Measurements from ENCODE around the gene FLT3.

FLT3 gene

DNA sequence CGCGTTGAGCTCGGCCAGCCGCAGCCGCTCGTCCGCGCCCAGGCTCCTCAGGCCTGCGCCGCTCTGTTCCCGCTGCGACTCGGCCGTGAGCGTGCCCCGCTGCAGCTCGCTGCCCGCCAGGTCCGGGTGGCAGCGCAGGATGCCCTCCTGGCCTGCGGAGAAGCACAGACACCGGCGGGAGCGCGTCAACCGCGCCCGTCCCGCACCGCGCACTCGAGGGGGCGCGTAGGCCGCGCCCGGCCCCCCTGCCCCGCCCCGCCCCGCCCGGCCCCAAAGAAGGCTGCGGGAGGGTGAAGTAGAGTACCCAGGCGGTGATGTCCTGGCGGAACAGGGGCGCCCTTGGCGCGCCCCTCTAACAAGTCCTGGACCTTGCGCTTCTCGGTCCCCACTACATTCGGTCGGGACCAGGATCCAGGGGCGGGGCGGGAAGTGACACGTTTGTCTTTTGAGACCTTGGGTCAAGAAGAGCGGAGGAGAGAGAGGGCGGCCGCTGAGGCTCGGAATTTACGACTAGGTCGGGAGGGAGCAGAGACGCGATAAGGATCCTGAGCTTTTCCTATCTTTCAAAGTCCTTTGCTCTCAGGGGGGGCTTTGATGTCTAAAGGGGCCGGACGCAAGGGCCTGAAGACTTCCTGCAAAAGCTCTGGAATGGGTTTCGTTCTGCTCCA, 121.9 kb downstream of the FLT3 start:
- H3K36me3 ChIP-seq (ENCODE audit: control insufficient read depth, insufficient read depth, low read length) = no peaks in the 10 kb centered on the region
- no peaks in the 10 kb centered on the region for H3K9me3 ChIP-seq (ENCODE audit: control insufficient read depth, low read length)
- no peaks in the 10 kb centered on the region for H3K4me1 ChIP-seq (ENCODE audit: control insufficient read depth, insufficient read depth, low read length, poor library complexity, severe bottlenecking)
- H3K4me3 ChIP-seq (ENCODE audit: extremely low read depth, insufficient read depth, low read length, poor library complexity, severe bottlenecking) = peak overlapping the region; percentile 14
- no peak overlapping the region for H3K27ac ChIP-seq (ENCODE audit: low read depth, low read length, severe bottlenecking)
- 1% methylated on average over 40 to 48 of the region's 65 CpGs for WGBS, 2 experiments (ENCODE audit: insufficient coverage in 2 of 2)

GRCh38 chr13:27977476-27978300, 122.7 kb downstream of the FLT3 start:
- no peaks in the 10 kb centered on the region for H3K4me1 ChIP-seq (ENCODE audit: control insufficient read depth, insufficient read depth, low read length, poor library complexity, severe bottlenecking)
- peak overlapping the region; percentile 14 for H3K4me3 ChIP-seq (ENCODE audit: extremely low read depth, insufficient read depth, low read length, poor library complexity, severe bottlenecking)
- no peaks in the 10 kb centered on the region for H3K9me3 ChIP-seq (ENCODE audit: control insufficient read depth, low read length)
- peak overlapping the region; percentile 33 for H3K27ac ChIP-seq (ENCODE audit: low read depth, low read length, severe bottlenecking)
- 1% methylated on average over 69 to 70 of the region's 80 CpGs for WGBS, 2 experiments (ENCODE audit: insufficient coverage in 2 of 2)
- H3K36me3 ChIP-seq (ENCODE audit: control insufficient read depth, insufficient read depth, low read length) = no peaks in the 10 kb centered on the region

DNA sequence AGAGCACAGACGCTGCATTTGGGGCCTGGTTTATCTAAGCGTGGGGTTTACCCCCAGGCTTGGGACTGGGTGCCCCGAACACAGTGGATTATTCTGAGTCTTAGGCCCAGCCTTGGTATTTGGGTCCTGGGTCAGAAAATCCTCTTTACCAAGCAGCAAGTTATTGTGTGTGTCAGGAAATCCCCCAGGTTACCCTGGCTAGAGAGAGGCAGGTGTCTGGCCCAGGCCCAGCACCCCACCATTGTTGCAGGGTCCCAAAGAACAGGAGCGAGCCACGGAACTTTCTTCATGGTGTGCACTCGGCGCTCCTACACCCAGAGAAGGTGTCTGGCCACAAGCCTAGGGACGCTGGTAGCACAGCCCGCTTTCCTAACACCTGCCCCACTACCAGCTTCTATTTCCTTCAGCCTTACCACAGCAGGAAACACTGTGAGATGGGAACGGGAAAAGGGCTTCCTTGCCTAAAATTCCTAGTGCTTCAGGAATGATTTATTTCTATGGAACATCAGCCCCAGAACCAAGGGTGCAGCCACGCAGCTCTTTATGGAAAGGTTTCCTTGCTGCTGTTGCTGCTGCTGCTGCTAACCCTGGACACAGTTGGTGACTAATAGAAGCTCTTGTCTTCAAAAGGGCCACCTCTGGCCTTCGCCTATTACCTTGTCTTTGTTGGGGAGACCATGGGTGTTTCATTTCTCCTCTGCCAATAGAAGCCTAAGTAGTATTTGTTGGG, 123.8 kb downstream of the FLT3 start:
- Histone ChIP-seq H3K4me3 (ENCODE audit: extremely low read depth, insufficient read depth, low read length, poor library complexity, severe bottlenecking) (no peak overlapping the region), H3K4me1 (ENCODE audit: control insufficient read depth, insufficient read depth, low read length, poor library complexity, severe bottlenecking) (peaks cover 3% of the 10 kb centered on the region), H3K9me3 (ENCODE audit: control insufficient read depth, low read length) (no peaks in the 10 kb centered on the region), H3K36me3 (ENCODE audit: control insufficient read depth, insufficient read depth, low read length) (no peaks in the 10 kb centered on the region), H3K27ac (ENCODE audit: low read depth, low read length, severe bottlenecking) (no peak overlapping the region)
- 4 to 5% methylated on average over 5 to 11 of the region's 12 CpGs for WGBS, 2 experiments (ENCODE audit: insufficient coverage in 2 of 2)

- no peak overlapping the region for H3K27ac ChIP-seq (ENCODE audit: low read depth, low read length, severe bottlenecking)
- H3K36me3 ChIP-seq (ENCODE audit: control insufficient read depth, insufficient read depth, low read length) = no peaks in the 10 kb centered on the region
- WGBS, 2 experiments (ENCODE audit: insufficient coverage in 2 of 2) = 2 to 3% methylated on average over 36 to 46 of the region's 51 CpGs
- no peak overlapping the region for H3K4me3 ChIP-seq (ENCODE audit: extremely low read depth, insufficient read depth, low read length, poor library complexity, severe bottlenecking)
- peaks cover 6% of the 10 kb centered on the region for H3K4me1 ChIP-seq (ENCODE audit: control insufficient read depth, insufficient read depth, low read length, poor library complexity, severe bottlenecking)
- H3K9me3 ChIP-seq (ENCODE audit: control insufficient read depth, low read length) = no peaks in the 10 kb centered on the region
Measured at GRCh38 chr13:27975564-27976361, 124.6 kb downstream of the FLT3 start.

DNA sequence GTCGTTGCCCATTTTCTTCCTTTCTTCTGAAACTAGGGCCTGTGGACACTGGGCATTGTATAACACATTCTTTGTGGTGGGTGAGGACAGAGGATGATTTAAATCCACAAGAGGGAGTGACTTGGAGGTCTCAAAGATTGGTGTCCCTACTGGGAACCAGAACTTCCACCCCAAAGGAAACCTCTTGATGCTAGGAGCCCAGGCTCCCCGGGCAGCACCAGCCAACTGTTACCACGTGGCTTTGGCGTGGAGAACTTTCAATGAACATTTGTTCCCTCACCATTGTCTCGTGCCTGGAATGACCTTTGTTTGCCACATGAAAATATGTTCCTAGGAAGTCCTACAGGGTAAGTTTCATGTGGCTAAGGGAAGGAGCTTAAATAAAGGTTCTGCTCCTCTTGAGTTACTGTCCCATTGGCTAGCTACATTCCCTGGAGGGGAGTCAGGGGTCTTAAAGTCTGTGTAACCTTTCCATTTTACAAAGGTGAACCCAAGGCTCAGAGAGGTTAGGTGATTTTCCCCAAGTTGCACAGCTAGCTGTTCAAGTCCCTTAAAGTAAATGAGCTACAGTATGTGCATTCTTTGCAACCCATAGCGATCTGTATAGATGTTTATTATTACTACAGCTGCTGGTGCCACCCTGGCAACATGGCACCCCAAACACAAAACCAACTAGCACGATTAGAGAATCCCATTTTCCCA, 126.3 kb downstream of the FLT3 start:
- Histone ChIP-seq H3K9me3 (ENCODE audit: control insufficient read depth, low read length) (no peaks in the 10 kb centered on the region), H3K4me1 (ENCODE audit: control insufficient read depth, insufficient read depth, low read length, poor library complexity, severe bottlenecking) (peaks cover 6% of the 10 kb centered on the region), H3K4me3 (ENCODE audit: extremely low read depth, insufficient read depth, low read length, poor library complexity, severe bottlenecking) (no peak overlapping the region), H3K27ac (ENCODE audit: low read depth, low read length, severe bottlenecking) (no peak overlapping the region), H3K36me3 (ENCODE audit: control insufficient read depth, insufficient read depth, low read length) (no peaks in the 10 kb centered on the region)
- WGBS, 2 experiments (ENCODE audit: insufficient coverage in 2 of 2) = 14 to 20% methylated on average over 4 to 6 of the region's 7 CpGs

- Histone ChIP-seq H3K9me3 (ENCODE audit: control insufficient read depth, low read length) (no peaks in the 10 kb centered on the region), H3K36me3 (ENCODE audit: control insufficient read depth, insufficient read depth, low read length) (no peaks in the 10 kb centered on the region), H3K27ac (ENCODE audit: low read depth, low read length, severe bottlenecking) (no peak overlapping the region), H3K4me1 (ENCODE audit: control insufficient read depth, insufficient read depth, low read length, poor library complexity, severe bottlenecking) (peaks cover 8% of the 10 kb centered on the region), H3K4me3 (ENCODE audit: extremely low read depth, insufficient read depth, low read length, poor library complexity, severe bottlenecking) (no peak overlapping the region)
- 54 to 61% methylated on average over 5 of the region's 5 CpGs for WGBS, 2 experiments (ENCODE audit: insufficient coverage in 2 of 2)
Measured at GRCh38 chr13:27973291-27973690, 127.1 kb downstream of the FLT3 start.

DNA sequence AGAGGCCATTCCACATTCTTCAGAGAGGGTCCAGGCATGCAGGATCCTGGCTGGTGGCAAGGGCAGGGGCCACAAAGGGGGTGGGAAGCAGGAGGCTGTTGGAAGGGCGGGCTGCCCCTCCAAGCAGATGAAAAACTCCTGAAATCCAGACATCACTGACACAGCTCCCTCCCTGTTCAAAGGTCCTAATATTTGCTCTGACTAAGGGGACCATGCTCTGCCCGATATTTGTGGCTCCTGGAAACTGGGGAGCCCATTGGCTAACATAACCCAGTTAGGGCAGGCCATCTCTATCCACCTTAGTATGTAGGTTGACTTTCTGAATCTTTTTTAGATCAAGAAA, 127.9 kb downstream of the FLT3 start:
- peak overlapping the region; percentile 2 for H3K27ac ChIP-seq (ENCODE audit: low read depth, low read length, severe bottlenecking)
- no peak overlapping the region for H3K4me3 ChIP-seq (ENCODE audit: extremely low read depth, insufficient read depth, low read length, poor library complexity, severe bottlenecking)
- H3K9me3 ChIP-seq (ENCODE audit: control insufficient read depth, low read length) = no peaks in the 10 kb centered on the region
- H3K36me3 ChIP-seq (ENCODE audit: control insufficient read depth, insufficient read depth, low read length) = no peaks in the 10 kb centered on the region
- WGBS, 2 experiments (ENCODE audit: insufficient coverage in 2 of 2) = 71 to 73% methylated on average over 2 of the region's 2 CpGs
- H3K4me1 ChIP-seq (ENCODE audit: control insufficient read depth, insufficient read depth, low read length, poor library complexity, severe bottlenecking) = peaks cover 10% of the 10 kb centered on the region

DNA sequence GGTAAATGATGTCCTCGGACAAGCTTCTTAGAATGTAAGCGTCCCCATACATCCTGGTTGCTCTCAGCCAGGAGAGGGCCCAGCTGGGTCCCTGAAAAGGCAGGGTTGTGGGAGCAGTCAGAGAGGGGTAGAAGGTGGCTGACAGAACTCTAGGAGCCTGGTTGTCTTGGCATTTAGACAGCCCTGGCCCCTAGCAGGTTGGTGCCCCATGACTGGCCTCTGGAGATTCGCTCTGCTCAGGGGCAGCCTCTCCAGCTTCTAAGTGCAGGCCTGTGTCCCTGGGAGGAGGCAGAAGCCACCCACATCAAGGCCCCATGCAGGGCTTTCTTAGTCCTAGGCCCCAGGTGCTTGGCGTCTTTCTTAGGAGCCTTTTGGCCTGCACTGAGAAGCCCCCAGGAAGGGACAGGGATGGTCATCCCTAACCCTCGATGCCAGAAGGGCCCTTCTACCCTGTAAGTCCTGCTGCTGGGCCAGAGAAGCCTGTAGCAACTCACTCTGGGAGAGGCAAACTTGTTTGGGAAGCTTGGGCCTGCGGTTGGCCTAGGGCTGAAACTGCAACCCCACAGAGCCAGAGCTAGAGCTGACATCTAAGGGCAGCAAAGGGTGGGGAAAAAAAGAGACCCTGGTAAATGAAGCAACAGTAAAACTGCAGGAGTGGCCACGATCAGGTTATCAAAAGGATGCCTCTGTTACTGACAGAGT, 128.4 kb downstream of the FLT3 start:
- peaks cover 10% of the 10 kb centered on the region for H3K4me1 ChIP-seq (ENCODE audit: control insufficient read depth, insufficient read depth, low read length, poor library complexity, severe bottlenecking)
- 22 to 24% methylated on average over 5 to 7 of the region's 7 CpGs for WGBS, 2 experiments (ENCODE audit: insufficient coverage in 2 of 2)

GRCh38 chr13:27971236-27971645, 129.1 kb downstream of the FLT3 start:
- H3K27ac ChIP-seq (ENCODE audit: low read depth, low read length, severe bottlenecking) = peak overlapping the region; percentile 64
- H3K4me1 ChIP-seq (ENCODE audit: control insufficient read depth, insufficient read depth, low read length, poor library complexity, severe bottlenecking) = peaks cover 15% of the 10 kb centered on the region
- no peak overlapping the region for H3K4me3 ChIP-seq (ENCODE audit: extremely low read depth, insufficient read depth, low read length, poor library complexity, severe bottlenecking)
- 2% methylated on average over 12 of the region's 13 CpGs for WGBS, 2 experiments (ENCODE audit: insufficient coverage in 2 of 2)
- H3K36me3 ChIP-seq (ENCODE audit: control insufficient read depth, insufficient read depth, low read length) = no peaks in the 10 kb centered on the region
- no peaks in the 10 kb centered on the region for H3K9me3 ChIP-seq (ENCODE audit: control insufficient read depth, low read length)

More for the DNA sequence above, 128.4 kb downstream of the FLT3 start:
- Histone ChIP-seq H3K36me3 (ENCODE audit: control insufficient read depth, insufficient read depth, low read length) (no peaks in the 10 kb centered on the region), H3K4me3 (ENCODE audit: extremely low read depth, insufficient read depth, low read length, poor library complexity, severe bottlenecking) (no peak overlapping the region), H3K27ac (ENCODE audit: low read depth, low read length, severe bottlenecking) (peak overlapping the region; percentile 64), H3K9me3 (ENCODE audit: control insufficient read depth, low read length) (no peaks in the 10 kb centered on the region)

Measured in mesodermal cell (in vitro differentiated cells).